ENCODE results near the gene RPL18. TPM values are rescaled to one million over a fixed set of nuclear protein-coding genes. Genes with fewer than 3 reads are reported as not detected.
"Not testable (repeated sequence)": the region's sequence is repeated elsewhere in the genome, so short reads cannot be mapped to it uniquely, and the experiment has no call there.

RPL18 gene
- total RNA-seq, 1 donor from 2014 or later, result 2,230 TPM

DNA sequence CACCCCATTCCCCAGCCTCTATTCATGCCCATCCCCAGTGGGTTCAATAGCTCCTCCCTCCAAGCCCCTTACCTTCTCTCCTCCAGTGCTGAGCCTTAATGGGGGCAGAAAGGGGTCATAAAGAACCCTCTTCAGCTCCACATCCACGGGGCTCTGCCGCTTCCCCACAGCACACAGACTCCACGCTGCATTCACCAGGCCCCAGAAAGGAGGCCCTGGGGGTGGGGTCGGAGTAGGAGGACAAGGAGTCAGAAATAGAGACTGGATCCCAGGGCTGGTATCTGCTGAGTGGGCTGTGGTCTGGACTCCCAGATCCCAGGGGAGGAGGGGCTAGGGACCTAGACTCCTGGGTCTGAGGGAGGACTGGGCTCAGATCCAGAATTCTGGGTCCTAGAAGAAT lies 25.4 kb upstream of the RPL18 start:
- DNase-seq, result no peak

DNA sequence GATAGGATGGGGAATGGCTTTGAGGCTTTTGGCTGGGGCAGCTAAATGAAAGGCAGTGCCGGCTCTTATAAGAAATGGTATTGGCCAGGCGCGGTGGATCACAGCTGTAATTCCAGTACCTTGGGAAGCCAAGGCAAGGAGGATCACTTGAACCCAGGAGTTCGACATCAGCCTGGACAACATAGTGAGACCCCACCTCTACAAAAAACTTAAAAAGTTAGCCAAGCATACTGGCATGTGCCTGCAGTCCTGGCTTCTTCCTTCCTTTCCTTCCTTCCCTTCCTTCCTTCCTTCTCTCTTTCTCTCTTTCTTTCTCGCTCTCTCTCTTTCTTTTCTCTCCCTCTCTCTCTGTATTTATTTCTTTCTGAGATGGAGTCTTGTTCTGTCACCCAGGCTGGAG lies 23.9 kb upstream of the RPL18 start:
- DNase-seq, result no peak

DNA sequence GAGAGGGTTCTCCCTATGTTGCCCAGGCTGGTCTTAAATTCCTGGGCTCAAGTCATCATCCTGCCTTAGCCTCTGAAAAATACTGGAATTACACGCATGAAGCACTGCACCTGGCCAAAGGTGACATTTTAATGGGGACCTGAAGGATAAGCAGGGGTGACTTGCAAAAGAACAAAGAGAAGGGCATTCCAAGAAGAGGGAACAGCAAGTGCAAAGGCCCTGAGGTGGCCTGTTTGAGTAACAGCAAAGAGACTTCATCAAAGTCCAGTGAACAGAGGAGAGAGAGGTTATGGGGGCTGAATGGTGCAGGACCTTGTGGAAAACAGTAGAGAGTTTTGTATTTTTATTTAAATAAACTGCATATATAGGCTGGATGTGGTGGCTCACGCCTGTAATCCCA lies 22.9 kb upstream of the RPL18 start:
- no peak for DNase-seq

GRCh38 chr19:48639483-48640375 lies 20.8 kb upstream of the RPL18 start:
- DNase-seq, result no peak

- peak; percentile 23 for DNase-seq
Observed at GRCh38 chr19:48638831-48639381, 19.9 kb upstream of the RPL18 start.

GRCh38 chr19:48637948-48638830 lies 19.2 kb upstream of the RPL18 start:
- DNase-seq, result peak; percentile 96

GRCh38 chr19:48637449-48637947 lies 18.5 kb upstream of the RPL18 start:
- peak; percentile 98 for DNase-seq

DNA sequence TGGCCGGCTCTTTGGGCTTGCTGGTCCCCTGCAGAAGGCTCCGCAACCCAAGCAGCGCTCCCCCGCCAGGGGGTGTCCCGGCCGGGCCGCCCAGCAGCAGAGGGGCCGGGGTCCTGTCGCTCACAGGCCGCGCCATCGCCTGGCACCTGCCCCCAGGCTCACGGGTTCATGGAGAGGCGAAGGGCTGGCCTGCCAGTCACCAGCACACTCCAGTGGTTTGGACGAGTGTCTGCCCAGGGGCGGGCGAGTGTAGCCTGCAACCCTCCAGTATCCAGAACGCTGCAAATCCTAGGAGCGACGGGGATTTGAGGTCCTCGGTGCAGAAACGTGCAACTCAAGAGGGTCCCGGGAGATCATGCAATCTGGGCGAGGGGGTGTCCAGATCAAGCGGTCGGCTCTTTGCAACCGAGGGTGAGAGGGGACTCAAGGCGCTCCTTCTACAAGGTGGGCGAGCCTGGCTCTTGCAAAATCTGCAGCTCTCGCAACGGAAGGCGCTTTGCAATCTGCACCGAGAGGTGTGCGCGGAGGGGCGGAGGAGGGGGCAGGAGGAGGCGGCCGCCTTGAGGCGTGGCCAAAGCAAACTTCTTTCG lies 18.0 kb upstream of the RPL18 start, which contains the start of gene DBP:
Gene DBP (minus strand): TSS at position 521 of the 590 bp plus-strand sequence. CDS start 385 bp downstream, at position 136.
- DNase-seq, result no peak

- DNase-seq, result no peak
Observed at GRCh38 chr19:48635966-48636858, 17.2 kb upstream of the RPL18 start.

DNA sequence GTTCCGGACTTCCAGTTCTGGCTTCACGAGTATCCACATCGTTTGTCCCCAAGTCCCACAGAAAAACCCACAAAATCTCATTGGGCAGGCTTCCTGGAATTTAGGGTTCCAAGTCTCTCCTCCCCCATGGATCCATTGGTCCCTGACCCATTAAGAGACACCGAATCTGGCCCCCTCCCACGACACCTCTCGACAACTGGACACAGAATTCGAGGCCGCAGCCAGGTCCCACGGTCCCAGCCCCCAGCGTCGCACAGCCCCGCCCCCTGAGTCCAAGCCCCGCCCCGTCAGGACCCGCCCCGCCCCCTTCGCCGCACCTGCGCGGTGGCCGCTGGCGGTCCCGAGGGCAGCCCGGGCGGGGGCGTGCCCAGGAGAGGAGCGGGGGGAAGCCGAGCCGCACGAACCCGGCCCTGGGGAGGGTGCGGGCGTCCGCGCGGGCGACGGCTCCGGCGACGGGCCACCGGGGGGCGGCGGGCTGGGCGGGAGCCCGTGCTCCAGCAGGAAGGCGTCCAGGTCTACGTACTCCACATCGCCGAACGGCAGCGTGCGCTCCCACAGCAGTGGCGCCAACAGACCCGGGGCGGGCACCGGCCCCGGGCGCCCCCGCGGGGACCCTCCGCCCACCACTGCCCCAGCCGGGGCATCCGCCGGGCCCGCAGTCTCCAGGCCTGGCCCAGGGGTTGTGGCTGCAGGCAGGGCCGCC lies 16.4 kb upstream of the RPL18 start:
- peak; percentile 66 for DNase-seq

DNA sequence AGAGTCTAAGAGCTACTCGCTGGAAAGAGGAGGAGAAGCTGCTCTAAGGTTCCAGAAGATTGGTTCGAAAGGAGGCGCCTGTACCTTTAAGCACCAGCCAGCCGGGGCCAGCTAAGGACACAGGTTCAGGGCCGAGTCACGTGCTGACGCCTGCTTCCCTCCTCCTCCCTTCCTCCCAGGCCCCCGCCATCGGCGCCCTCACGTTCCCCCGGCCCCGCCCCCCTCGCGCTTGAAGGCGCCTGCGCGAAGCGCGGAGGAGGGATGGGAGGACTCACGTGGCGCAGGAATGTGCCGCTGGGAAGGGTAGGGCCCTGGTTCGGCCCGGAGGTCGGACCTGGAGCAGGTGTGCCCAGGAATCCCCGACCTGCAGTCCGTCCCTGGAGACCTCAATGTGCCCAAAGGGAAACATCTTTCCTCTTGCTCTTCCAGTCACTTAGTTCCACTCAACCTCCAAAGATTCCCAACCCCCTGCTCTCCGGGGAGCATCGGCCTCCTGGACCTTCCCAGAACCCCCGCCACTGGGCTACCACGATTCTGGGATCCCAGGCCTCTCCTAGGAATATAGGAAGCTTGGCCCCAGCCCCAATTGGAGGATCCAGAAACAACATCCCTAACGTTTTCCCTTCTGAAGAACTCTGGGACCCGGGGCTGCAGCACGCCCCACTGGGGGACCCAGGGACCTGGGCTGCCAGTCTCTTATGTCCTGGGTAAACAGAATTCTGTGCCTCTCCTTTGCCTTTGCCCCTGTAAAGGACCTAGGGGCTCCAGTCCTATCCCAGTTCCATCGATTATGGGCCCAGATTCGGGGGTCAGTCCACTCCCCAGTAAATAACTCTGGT lies 15.7 kb upstream of the RPL18 start:
- DNase-seq, result peak; percentile 94

- DNase-seq, result no peak
Observed at GRCh38 chr19:48634036-48634342, 15.0 kb upstream of the RPL18 start.

GRCh38 chr19:48633148-48634035 lies 14.4 kb upstream of the RPL18 start:
- no peak for DNase-seq

GRCh38 chr19:48632692-48633147 lies 13.7 kb upstream of the RPL18 start:
- no peak for DNase-seq

- not testable (repeated sequence) for DNase-seq
Observed at GRCh38 chr19:48632286-48632685, 13.3 kb upstream of the RPL18 start.

DNA sequence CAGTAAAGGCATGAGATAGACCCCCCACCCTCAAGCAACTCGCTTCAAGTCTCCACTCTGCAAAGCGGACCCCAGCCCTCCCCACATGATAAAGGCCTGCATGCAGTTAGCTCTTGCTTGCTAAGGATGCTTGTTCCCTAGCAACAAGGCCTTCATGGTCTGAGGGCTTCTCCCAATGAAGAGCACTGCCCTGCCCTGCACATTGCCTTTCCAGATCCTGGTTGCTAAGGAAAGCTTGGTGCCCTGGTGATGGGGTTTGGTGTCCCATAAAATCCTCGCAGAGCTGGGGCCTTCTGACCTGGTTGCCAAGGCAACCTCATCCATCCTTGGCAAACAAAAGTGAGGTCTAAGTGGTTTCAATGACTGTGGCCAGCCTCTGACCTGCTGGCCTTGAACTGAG lies 12.2 kb upstream of the RPL18 start:
- DNase-seq, result no peak

DNA sequence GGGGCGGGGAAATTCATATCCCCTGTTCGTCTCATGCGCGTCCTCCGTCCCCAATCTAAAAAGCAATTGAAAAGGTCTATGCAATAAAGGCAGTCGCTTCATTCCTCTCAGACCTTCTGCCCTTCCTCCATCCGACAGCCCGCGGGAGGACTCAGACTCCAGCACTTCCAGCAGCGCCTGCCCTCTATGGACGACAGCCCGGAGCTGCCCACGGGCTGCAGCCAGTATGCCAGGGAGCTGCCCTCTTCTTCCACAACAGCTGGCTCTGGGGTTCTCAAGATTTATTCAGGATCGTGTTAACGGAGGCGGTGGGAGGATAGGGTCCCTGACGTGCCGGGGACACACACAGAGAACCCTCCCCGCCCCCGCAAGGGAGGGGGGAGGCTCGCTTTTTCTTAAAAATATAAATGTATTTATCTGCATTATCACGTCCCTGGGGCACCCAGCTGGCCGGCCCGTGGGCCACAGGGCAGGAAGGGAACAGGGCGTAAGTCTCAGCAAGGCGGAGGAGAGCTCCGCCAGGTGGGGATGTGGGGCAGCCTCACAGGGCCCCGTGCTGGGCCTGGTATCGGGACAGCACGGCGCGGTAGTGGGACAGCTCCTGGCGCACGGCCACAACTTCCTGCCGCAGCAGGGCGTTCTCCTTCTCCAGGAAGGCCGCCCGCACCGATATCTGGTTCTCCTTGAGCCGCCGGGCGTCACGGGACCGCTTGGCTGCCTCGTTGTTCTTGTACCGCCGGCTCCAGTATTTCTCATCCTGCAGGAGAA lies 11.5 kb upstream of the RPL18 start:
- DNase-seq, result peak; percentile 74

Measured in dermis blood vessel endothelial cell (primary cell).